ENCODE data around the gene ADH7.

The ADH7 gene

DNA sequence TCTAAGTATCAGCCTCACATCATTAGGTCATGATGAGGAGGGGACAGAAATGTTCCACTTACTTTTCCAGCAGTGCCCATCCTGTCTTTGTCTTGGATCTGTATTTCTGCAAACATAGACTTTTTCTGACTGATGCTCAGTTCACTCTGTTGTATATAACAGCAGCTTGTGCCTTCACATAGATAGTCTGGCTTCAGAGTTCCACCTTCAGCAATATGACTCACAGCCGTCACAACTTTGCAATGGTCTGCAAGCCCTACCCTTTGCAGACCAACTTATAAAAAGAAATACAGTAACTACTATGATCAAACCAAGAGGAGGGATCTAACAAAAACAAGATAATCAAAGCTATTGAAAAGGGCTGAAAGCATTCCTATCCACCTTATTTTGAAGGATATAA lies at the start of gene ADH7:
ADH7 (minus strand) TSS at position 189 of the 400 bp plus-strand sequence; CDS start at position 80, 109 bp downstream.
- H3K4me1 ChIP-seq (ENCODE audit: insufficient read depth, poor library complexity, severe bottlenecking), result no peaks in the 10 kb centered on the region
- no peak within 1 kb of the TSS for H3K4me3 ChIP-seq (ENCODE audit: severe bottlenecking)
- no peak within 1 kb of the TSS for H3K27ac ChIP-seq (ENCODE audit: poor library complexity, severe bottlenecking)
- no peak for TF ChIP-seq CTCF (IDR thresholded peaks at IDR 0.05; ENCODE audit: poor library complexity, severe bottlenecking)
- H3K9me3 ChIP-seq (ENCODE audit: severe bottlenecking), result no peaks in the 10 kb centered on the region
- H3K27me3 ChIP-seq (ENCODE audit: insufficient read depth, poor library complexity, severe bottlenecking), result no peaks in the 10 kb centered on the region
- ATAC-seq (ENCODE audit: low read depth) (no peak), DNase-seq (ENCODE audit: low spot score) (no peak)
- H3K36me3 ChIP-seq (ENCODE audit: low read depth), result no peaks in the 10 kb centered on the region

- DNase-seq (ENCODE audit: low spot score), result no peak
Observed at GRCh38 chr4:99483636-99484035, 48.5 kb upstream of the ADH7 start.

DNA sequence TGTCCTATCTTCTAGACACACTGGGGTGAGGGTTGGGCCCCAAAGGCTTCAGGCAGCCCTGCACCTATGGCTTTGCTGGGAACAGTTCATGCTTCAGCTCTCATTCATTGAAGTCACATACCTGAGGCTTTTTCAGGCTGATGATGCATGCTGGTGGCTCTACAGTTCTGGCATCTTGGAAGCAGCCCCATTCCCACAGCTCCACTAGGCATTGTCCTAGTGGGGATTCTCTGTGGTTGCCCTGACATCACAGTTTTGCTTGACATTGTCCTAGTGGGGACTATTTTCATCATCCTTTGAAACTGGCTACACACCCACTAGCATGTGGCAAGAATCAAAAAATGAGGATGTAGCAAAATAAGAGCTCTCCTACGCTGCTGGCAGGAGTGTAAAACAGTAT lies 38.0 kb upstream of the ADH7 start:
- no peaks in the 10 kb centered on the region for H3K27me3 ChIP-seq (ENCODE audit: insufficient read depth, poor library complexity, severe bottlenecking)
- no peaks in the 10 kb centered on the region for H3K36me3 ChIP-seq (ENCODE audit: low read depth)
- no peak overlapping the region for H3K4me3 ChIP-seq (ENCODE audit: severe bottlenecking)
- no peak for ATAC-seq (ENCODE audit: low read depth)
- H3K27ac ChIP-seq (ENCODE audit: poor library complexity, severe bottlenecking), result no peak overlapping the region
- H3K4me1 ChIP-seq (ENCODE audit: insufficient read depth, poor library complexity, severe bottlenecking), result no peaks in the 10 kb centered on the region
- TF ChIP-seq CTCF (IDR thresholded peaks at IDR 0.05; ENCODE audit: poor library complexity, severe bottlenecking), result no peak
- no peaks in the 10 kb centered on the region for H3K9me3 ChIP-seq (ENCODE audit: severe bottlenecking)
- DNase-seq (ENCODE audit: low spot score), result no peak

More at GRCh38 chr4:99483636-99484035, 48.5 kb upstream of the ADH7 start:
- Histone ChIP-seq H3K27ac (ENCODE audit: poor library complexity, severe bottlenecking) (no peak overlapping the region), H3K36me3 (ENCODE audit: low read depth) (no peaks in the 10 kb centered on the region), H3K4me1 (ENCODE audit: insufficient read depth, poor library complexity, severe bottlenecking) (no peaks in the 10 kb centered on the region), H3K4me3 (ENCODE audit: severe bottlenecking) (no peak overlapping the region), H3K27me3 (ENCODE audit: insufficient read depth, poor library complexity, severe bottlenecking) (no peaks in the 10 kb centered on the region), H3K9me3 (ENCODE audit: severe bottlenecking) (no peaks in the 10 kb centered on the region)
- no peak for ATAC-seq (ENCODE audit: low read depth)
- no peak for TF ChIP-seq CTCF (IDR thresholded peaks at IDR 0.05; ENCODE audit: poor library complexity, severe bottlenecking)

DNA sequence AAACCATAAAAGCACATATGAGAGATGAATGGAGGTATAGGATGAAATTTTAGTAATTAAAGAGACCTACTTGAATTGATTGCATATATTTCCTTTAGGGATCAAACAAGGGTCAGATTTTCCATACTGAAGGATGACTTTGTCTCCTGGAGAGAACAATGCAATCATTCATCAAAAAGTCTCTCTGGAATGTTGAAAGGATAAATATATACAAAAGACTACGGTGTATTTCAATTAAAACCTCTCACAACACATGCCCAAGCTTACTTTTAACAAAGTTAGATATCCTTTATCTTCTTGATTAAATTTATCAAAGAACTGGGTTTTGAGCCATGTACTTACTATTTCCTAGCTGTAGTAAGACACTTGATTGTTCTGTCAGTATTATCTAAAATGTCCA lies 36.8 kb upstream of the ADH7 start:
- TF ChIP-seq CTCF (IDR thresholded peaks at IDR 0.05; ENCODE audit: poor library complexity, severe bottlenecking), result no peak

GRCh38 chr4:99471349-99471748 lies 36.2 kb upstream of the ADH7 start:
- H3K4me3 ChIP-seq (ENCODE audit: severe bottlenecking), result no peak overlapping the region
- no peaks in the 10 kb centered on the region for H3K36me3 ChIP-seq (ENCODE audit: low read depth)
- DNase-seq (ENCODE audit: low spot score) (no peak), ATAC-seq (ENCODE audit: low read depth) (no peak)
- H3K4me1 ChIP-seq (ENCODE audit: insufficient read depth, poor library complexity, severe bottlenecking), result no peaks in the 10 kb centered on the region
- TF ChIP-seq CTCF (IDR thresholded peaks at IDR 0.05; ENCODE audit: poor library complexity, severe bottlenecking), result no peak
- H3K27ac ChIP-seq (ENCODE audit: poor library complexity, severe bottlenecking), result no peak overlapping the region
- H3K27me3 ChIP-seq (ENCODE audit: insufficient read depth, poor library complexity, severe bottlenecking), result no peaks in the 10 kb centered on the region
- H3K9me3 ChIP-seq (ENCODE audit: severe bottlenecking), result no peaks in the 10 kb centered on the region

More for the DNA sequence above, 36.8 kb upstream of the ADH7 start:
- DNase-seq (ENCODE audit: low spot score) (no peak), ATAC-seq (ENCODE audit: low read depth) (no peak)
- Histone ChIP-seq H3K4me1 (ENCODE audit: insufficient read depth, poor library complexity, severe bottlenecking) (no peaks in the 10 kb centered on the region), H3K27me3 (ENCODE audit: insufficient read depth, poor library complexity, severe bottlenecking) (no peaks in the 10 kb centered on the region), H3K36me3 (ENCODE audit: low read depth) (no peaks in the 10 kb centered on the region), H3K4me3 (ENCODE audit: severe bottlenecking) (no peak overlapping the region), H3K9me3 (ENCODE audit: severe bottlenecking) (no peaks in the 10 kb centered on the region), H3K27ac (ENCODE audit: poor library complexity, severe bottlenecking) (no peak overlapping the region)

Measured in RWPE2 (cell line).